ENCODE measurements around the gene PIGA.

GRCh38 chrX:15334561-15334960 is 762 bp downstream of the PIGA start:
- no peak for TF ChIP-seq POLR2A (IDR thresholded peaks at IDR 0.05)
- no peak for TF ChIP-seq EP300 (IDR thresholded peaks at IDR 0.05)

Measured in tibial nerve (tissue), 3 donors.